Neural cell (in vitro differentiated cells): ENCODE results near the gene TRPV5. TPM values are rescaled to one million over a fixed set of nuclear protein-coding genes. Genes with fewer than 3 reads are reported as not detected.

ENCODE experiments used
- H2AFZ ChIP-seq: fragments of 200-600, 300-800 bp; sonication (generic), shearing (Covaris generic); 2 replicates; pipeline ENCODE4 v1.6.0; 2014; ENCODE audit warnings: low read depth, mild to moderate bottlenecking, antibody characterized with exemption, low read length, moderate library complexity
- H3F3A ChIP-seq: fragments of 200-600 bp; shearing (Covaris generic); 2 replicates; pipeline ENCODE4 v1.6.1; 2016; ENCODE audit warnings: mild to moderate bottlenecking, moderate library complexity, mixed read lengths, antibody characterized with exemption, low read length; ENCODE audit not compliant: insufficient read depth, poor library complexity, severe bottlenecking
- H3K27ac ChIP-seq: fragments of 200-600, 300-800 bp; sonication (generic), shearing (Covaris generic); 2 replicates; pipeline ENCODE4 v1.5.1; 2014; ENCODE audit warnings: mild to moderate bottlenecking, low read length, moderate library complexity
- H3K27me3 ChIP-seq: fragments of 300-800, 200-600 bp; sonication (generic), shearing (Covaris generic); 2 replicates; pipeline ENCODE4 v1.6.0; 2014; ENCODE audit warnings: mild to moderate bottlenecking, low read depth, low read length, moderate library complexity; ENCODE audit not compliant: insufficient read depth
- H3K36me3 ChIP-seq: fragments of 300-800, 200-600 bp; sonication (generic), shearing (Covaris generic); 2 replicates; pipeline ENCODE4 v1.5.1; 2014; ENCODE audit warnings: mild to moderate bottlenecking, antibody characterized with exemption, low read length, moderate library complexity; ENCODE audit not compliant: insufficient read depth
- H3K4me2 ChIP-seq: fragments of 300-800, 200-600 bp; sonication (generic), shearing (Covaris generic); 2 replicates; pipeline ENCODE4 v1.6.0; 2014; ENCODE audit warnings: mild to moderate bottlenecking, low read length
- H3K4me3 ChIP-seq: fragments of 300-800, 200-600 bp; sonication (generic), shearing (Covaris generic); 2 replicates; pipeline ENCODE4 v1.5.1; 2014; ENCODE audit warnings: mild to moderate bottlenecking, low read length, moderate library complexity
- H3K79me2 ChIP-seq: fragments of 200-600 bp; shearing (Covaris generic); replicated peaks from 2 replicates; pipeline ENCODE4 v1.6.0; 2014; ENCODE audit warnings: mild to moderate bottlenecking, low read length, moderate library complexity; ENCODE audit not compliant: insufficient read depth
- H3K9ac ChIP-seq: fragments of 300-800, 200-600 bp; sonication (generic), shearing (Covaris generic); 2 replicates; pipeline ENCODE4 v1.6.1; 2016; ENCODE audit warnings: mild to moderate bottlenecking, low read length, mixed read lengths
- H3K9me2 ChIP-seq: fragments of 200-600 bp; shearing (Covaris generic); 2 replicates; pipeline ENCODE4 v1.6.1; 2016; ENCODE audit warnings: mild to moderate bottlenecking, low read length, mixed read lengths; ENCODE audit not compliant: insufficient read depth
- H3K9me3 ChIP-seq: fragments of 200-600, 300-800 bp; sonication (generic), shearing (Covaris generic); 2 replicates; pipeline ENCODE4 v1.6.1; 2016; ENCODE audit warnings: mild to moderate bottlenecking, mixed run types, low read length, moderate library complexity, mixed read lengths
- H4K20me1 ChIP-seq: fragments of 200-600 bp; shearing (Covaris generic); 2 replicates; pipeline ENCODE4 v1.6.1; 2016; ENCODE audit warnings: mild to moderate bottlenecking, mixed run types; ENCODE audit not compliant: insufficient read depth
- CTCF ChIP-seq: fragments of 450-650 bp; IDR thresholded peaks from 2 replicates; pipeline ENCODE4 v1.5.1; 2014; ENCODE audit warnings: antibody characterized with exemption, mild to moderate bottlenecking, moderate library complexity; ENCODE audit not compliant: poor library complexity, severe bottlenecking
- EP300 ChIP-seq: fragments of 450-650 bp; conservative IDR thresholded peaks from 2 replicates; pipeline ENCODE4 v1.6.1; 2014; ENCODE audit warnings: antibody characterized with exemption, mild to moderate bottlenecking, moderate library complexity; ENCODE audit not compliant: poor library complexity, severe bottlenecking
- EZH2 ChIP-seq: fragments of 200-600, 300-800 bp; shearing (Covaris generic), sonication (generic); IDR thresholded peaks from 2 replicates; pipeline ENCODE4 v1.6.1; 2014; ENCODE audit warnings: antibody characterized with exemption, low read length, borderline replicate concordance, mild to moderate bottlenecking; ENCODE audit not compliant: insufficient read depth, poor library complexity, severe bottlenecking
- MXI1 ChIP-seq: fragments of 450-650 bp; conservative IDR thresholded peaks from 2 replicates; pipeline ENCODE4 v1.6.1; 2014; ENCODE audit warnings: antibody characterized with exemption, mild to moderate bottlenecking; ENCODE audit not compliant: poor library complexity, severe bottlenecking
- POLR2AphosphoS5 ChIP-seq: IDR thresholded peaks from 2 replicates; pipeline ENCODE4 v1.6.1; 2012
- RAD21 ChIP-seq: fragments of 450-650 bp; conservative IDR thresholded peaks from 2 replicates; pipeline ENCODE4 v1.6.1; 2014; ENCODE audit warnings: antibody characterized with exemption, mild to moderate bottlenecking, moderate library complexity
- REST ChIP-seq: IDR thresholded peaks from 2 replicates; pipeline ENCODE4 v1.6.1; 2012; ENCODE audit warnings: borderline replicate concordance
- SMC3 ChIP-seq: fragments of 450-650 bp; conservative IDR thresholded peaks from 2 replicates; pipeline ENCODE4 v1.6.1; 2014; ENCODE audit warnings: antibody characterized with exemption, mild to moderate bottlenecking, moderate library complexity; ENCODE audit not compliant: poor library complexity
- TAF1 ChIP-seq: IDR thresholded peaks from 2 replicates; pipeline ENCODE4 v1.6.1; 2012; ENCODE audit warnings: low read depth
- polyA plus RNA-seq: library from polyadenylated mRNA; depleted of rRNA; stranded (reverse); fragments of >200 nt; gene quantifications from 2 replicates; pipeline ENCODE4 v1.2.3, GENCODE V29; 2014

Gene TRPV5
- polyA plus RNA-seq, 1 donor from 2014 or later, result not detected

DNA sequence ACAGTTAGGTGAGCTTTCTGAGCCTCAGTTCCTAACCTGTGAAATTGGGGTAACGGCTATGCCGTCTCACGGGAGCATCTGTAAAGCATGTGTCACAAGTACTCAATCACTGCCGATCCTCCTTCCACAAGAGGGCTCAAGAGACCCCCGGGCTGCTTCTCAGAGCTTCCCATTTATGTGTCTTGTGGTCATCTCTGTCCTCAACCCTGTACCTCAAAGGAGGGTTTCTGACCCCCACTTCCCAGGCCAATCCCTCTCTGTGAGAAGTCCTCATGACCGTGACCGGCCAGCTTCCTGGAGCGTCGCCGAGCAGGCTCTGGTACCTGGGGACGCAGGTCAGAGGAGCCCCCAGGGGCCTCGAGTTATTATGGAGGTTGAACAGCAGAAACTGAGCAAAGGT is 510 bp upstream of the TRPV5 start:
- no peak overlapping the region for H3K4me3 ChIP-seq
- H3K9me2 ChIP-seq, result no peaks in the 10 kb centered on the region
- H3K27me3 ChIP-seq, result no peaks in the 10 kb centered on the region
- TF ChIP-seq EP300 (no peak), RAD21 (no peak), TAF1 (no peak), MXI1 (no peak), CTCF (no peak), EZH2 (no peak)
- no peaks in the 10 kb centered on the region for H3K9me3 ChIP-seq
- no peak overlapping the region for H3K4me2 ChIP-seq
- H4K20me1 ChIP-seq, result no peaks in the 10 kb centered on the region
- H3F3A ChIP-seq, result no peaks in the 10 kb centered on the region
- no peaks in the 10 kb centered on the region for H3K79me2 ChIP-seq
- H3K27ac ChIP-seq, result no peak overlapping the region
- H3K36me3 ChIP-seq, result no peaks in the 10 kb centered on the region
- H3K9ac ChIP-seq, result no peak overlapping the region
- no peak overlapping the region for H2AFZ ChIP-seq

GRCh38 chr7:142933092-142933475 is 462 bp downstream of the TRPV5 start:
- TF ChIP-seq CTCF, result no peak
- no peak for TF ChIP-seq REST
- no peak for TF ChIP-seq EP300
- TF ChIP-seq TAF1, result no peak
- no peak for TF ChIP-seq POLR2AphosphoS5
- no peak for TF ChIP-seq RAD21
- TF ChIP-seq MXI1, result no peak
- TF ChIP-seq EZH2, result no peak
- no peak for TF ChIP-seq SMC3
- Histone ChIP-seq H3K27me3 (no peaks in the 10 kb centered on the region), H3K9me2 (no peaks in the 10 kb centered on the region), H3K9ac (no peak overlapping the region), H3K79me2 (no peaks in the 10 kb centered on the region), H3K9me3 (no peaks in the 10 kb centered on the region), H3K4me2 (no peak overlapping the region), H3K36me3 (no peaks in the 10 kb centered on the region), H2AFZ (no peak overlapping the region), H3K27ac (no peak overlapping the region), H4K20me1 (no peaks in the 10 kb centered on the region), H3F3A (no peaks in the 10 kb centered on the region), H3K4me3 (no peak overlapping the region)
